Activated T-cell treated with anti-CD3 and anti-CD28 coated beads for 4 hours (primary cell): Measurements from ENCODE around the gene PIP4K2B.

Experiments
- DNase-seq: peaks from one replicate; pipeline ENCODE4 v3.0.0-alpha.2; 2020

PIP4K2B gene

DNA sequence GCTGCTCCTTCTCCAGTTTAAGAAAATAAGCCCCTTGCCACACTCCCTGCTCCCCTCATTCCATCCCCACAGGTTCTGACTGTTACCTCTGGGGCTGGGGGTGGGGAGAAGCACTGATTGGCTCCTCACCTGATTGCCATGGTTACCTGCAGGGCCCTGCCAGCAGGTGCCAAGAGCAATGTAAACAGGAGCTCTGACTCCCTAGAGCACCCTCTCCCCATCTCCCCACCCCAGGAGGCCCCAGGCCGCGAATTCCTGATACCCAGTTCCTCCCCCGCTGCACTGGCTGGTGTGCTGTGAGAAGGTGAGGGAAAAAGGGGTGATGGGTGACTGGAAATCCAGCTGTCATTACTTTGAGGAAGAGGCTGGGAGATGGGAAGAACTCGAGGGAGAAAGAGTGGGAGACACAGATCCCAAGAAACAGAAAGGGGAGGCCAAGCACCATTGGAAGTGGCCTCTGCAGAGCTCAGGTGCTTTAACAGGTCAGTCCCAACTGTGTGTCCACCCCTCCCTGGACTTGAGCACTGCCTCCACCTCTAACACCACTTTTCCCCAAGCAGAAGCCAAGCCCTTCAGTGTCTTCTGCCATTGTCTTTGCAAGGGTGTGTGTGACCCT, 55.7 kb downstream of the PIP4K2B start:
- DNase-seq, result no peak

DNA sequence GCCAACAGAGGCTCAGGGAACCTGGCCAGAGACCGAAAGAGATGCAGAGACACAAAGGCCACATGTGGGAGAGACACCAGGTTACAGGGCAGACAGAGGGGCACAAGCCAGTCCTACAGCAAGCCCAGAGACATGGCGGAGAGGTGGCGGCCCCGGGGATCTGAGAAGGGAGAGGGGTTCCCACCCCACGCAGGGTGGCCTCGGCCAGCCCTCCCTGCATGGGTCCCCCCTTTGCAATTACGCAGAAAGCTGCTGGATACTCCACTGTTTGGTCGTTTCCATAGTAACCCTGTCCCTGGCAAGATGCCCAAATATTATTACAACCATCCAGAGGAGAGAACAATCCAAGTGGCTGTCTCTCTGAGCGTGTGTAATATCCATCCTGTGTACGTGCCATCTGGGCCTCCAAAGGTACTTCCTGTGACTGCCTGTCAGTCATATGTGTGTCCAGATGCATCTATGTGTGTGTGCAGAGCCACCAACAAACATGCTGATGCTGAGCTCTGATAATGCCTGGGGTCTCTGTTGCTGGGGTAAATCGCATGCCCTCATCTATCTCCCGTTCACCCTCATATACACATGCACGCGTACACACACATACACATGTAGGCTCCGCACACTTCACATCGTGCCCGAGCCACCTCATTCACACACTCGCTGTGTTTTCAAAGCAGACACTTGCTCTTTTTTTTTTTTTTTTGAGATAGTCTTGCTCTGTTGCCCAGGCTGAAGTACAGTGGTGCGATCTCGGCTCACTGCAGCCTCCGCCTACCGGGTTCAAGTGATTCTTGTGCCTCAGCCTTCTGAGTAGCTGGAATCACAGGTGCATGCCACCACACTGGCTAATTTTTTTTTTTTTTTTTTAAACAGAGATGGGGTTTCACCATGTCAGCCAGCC, 56.7 kb downstream of the PIP4K2B start:
- no peak for DNase-seq

DNA sequence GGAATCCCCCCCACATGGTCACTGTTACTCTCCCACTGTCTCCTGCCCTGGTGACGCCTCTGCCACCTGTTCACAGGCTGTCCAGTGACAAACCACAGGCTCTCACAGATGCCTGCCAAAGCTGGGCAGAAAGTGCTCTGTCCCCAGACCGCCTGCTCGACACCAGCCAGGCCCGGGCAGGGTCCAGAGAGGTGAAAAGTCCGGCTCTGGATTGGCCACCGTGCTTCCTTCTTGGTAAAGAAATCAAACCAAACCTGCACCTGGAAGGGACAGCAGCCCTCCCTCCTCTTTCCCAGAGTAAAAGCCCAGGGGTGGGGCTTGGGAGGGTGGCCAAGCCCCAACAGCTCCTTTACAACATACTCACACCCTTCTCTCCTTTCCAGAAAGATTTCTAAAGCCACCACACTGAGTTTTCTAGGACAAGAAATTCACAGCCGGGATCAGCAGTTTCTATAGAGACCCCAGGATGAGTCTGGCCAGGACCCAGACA, 57.4 kb downstream of the PIP4K2B start:
- no peak for DNase-seq

DNA sequence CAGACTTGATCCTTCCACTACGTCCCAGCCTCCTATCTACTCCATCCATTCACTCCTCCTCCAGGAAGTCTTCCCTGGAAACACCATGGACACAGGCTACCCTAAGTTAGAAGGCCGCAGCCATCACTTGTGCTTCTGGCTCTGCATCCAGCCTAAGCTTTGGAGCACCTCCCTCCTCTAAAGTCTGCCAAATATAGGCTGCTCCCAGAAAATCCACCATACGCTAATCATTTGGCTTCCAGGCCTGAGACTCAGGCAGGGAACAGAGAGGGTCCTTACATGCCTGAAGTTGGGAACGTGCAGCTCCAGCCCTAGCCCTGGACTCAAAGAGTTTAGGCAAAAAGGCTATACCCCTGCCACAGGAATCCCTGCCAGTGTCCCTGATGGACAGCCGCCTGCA, 57.9 kb downstream of the PIP4K2B start:
- DNase-seq, result no peak

DNA sequence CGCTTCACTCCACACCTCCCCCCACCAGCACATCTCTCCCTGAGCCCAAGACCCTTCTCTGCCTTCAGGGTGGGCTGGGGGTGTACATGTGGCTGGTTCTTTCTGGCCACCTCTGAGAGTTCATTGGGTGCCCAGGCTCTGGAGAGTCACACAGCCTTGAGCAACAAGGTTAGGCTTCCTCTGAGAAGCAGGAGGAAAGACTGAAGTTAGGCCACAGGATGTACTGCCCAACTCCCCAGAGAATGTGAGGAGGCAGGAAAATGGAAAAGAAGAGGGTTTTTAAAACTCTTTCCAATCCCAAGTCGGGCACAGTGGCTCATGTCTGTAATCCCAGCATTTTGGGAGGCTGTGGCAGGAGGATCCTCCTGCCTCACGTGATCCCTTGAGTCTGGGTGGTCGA, 58.5 kb downstream of the PIP4K2B start:
- no peak for DNase-seq

DNA sequence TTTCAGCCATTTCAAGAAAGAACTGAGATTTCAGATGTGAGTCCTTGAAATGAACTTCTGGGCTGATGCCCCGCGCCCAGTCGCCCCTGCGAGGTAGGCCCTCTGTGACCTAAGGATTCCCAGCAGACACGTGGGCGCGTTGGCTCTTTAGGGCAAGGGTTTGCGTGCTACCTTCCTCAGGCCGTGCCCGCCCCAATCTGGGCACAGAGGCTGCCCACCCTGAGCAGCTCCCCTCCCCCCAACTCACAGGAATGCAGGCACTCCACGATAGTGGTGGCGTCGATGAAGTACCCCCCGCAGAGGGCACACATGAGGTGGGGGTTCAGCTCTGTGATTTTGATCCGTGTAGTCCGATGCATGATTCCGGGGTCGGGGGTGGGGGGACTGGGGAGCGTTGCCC, 59.3 kb downstream of the PIP4K2B start:
- no peak for DNase-seq

DNA sequence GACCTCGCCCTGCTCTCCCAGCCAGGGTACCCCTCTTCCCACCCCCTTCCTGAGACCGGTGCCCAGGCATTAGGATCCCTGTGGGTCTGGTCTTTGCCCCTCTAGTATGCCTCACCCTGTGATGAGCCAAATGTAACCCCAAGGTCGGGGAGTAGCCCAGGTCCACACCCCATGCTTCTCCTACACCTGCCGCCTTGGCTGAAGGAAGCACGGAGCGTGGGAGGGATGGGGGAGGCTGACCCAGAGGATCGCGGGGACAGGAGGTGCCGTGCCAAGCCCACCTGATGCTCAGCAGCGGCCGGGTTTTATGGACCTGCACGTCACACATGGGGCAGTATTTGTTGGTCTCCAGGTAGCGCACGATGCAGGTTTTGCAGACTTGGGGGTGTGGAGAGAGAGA, 60.1 kb downstream of the PIP4K2B start:
- DNase-seq, result no peak

DNA sequence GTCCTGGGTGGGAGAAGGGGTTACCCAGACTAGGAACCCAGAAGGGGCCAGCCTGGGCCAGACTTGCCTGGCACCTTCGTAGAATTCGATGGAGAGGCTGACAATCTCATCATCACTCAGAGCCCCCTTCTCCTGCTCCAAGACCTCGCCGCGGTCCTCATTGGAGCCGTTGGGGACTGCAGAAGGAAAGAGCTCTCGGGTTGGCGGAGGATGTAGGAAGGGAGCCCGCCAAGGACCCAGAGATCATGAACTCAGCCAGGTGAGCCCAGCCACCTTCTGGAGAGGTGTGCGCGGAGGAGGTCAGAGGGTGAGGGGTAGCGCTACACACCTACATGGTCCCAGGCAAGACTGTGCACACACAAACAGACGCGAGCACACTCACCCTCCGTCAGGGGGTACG, 60.7 kb downstream of the PIP4K2B start:
- DNase-seq, result no peak

DNA sequence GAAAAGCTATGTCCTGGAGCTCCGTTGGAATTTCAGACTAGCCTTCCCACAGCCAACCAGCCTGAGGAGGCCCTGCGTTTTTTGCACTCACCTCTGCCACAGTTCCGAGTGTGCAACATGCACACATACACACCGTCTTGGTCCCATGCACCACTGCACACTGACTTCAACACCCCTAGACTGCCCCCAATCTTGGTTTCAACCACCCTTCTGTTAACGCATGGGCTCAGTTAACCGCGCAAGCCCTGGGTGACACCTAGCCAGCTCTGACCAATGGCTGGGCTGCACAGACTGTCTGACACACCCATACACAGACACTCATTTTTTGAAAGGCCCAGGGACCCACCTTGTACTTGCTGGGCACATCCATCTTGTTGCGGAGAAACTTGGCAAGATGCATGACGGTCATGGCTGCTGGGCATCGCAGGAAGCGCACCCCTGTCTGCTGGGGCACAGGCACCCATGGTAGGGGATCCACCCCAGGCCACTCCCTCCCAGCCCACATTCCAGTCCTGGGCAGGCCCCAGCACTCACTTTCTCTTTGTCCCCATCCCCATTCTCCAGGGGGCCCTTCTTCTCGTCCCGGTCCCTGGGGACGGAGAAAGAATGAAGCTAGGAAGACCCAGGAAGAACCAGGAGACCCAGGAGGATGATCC, 61.2 kb downstream of the PIP4K2B start:
- no peak for DNase-seq

DNA sequence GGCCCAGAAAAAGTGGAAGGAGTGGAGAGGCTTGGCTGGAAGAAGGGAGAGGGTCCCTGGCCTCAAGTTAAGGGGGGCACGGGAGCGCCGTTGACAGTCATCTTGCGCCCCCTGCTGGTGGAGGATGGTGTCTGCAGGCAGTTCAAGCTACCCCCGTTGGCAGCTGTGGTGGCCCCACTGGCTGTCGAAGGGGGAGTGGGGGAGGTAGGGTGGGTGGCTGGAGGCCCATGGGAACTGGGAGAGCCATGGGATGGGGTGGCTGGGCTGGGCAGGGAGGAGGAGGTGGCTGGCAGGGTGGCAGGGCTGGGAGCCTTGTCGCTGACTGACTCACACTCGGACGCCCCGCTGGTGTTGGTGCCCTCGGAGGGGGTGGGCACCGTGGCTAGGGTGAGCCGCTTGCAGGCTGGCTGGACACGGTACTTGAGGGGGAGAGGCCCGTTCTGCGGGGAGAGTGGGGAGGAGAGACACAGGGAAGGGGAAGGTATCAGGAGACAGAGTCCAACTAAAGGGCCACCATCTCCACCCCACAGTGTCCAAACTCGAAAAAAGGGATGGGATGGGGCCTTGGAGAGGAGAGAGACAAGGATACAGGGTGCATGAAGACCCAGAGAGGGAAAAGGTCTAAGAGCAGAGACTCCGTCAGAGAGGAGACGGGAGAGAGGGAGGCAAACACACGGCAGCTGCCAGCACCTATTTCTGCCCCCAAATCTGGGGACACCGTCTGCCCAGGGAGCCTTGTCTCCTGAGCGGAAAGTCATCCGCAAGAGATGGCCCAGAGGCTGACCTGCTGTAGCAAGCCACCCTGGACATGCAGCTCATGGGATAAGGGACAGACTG, 64.0 kb downstream of the PIP4K2B start:
- DNase-seq, result peak; percentile 71

DNA sequence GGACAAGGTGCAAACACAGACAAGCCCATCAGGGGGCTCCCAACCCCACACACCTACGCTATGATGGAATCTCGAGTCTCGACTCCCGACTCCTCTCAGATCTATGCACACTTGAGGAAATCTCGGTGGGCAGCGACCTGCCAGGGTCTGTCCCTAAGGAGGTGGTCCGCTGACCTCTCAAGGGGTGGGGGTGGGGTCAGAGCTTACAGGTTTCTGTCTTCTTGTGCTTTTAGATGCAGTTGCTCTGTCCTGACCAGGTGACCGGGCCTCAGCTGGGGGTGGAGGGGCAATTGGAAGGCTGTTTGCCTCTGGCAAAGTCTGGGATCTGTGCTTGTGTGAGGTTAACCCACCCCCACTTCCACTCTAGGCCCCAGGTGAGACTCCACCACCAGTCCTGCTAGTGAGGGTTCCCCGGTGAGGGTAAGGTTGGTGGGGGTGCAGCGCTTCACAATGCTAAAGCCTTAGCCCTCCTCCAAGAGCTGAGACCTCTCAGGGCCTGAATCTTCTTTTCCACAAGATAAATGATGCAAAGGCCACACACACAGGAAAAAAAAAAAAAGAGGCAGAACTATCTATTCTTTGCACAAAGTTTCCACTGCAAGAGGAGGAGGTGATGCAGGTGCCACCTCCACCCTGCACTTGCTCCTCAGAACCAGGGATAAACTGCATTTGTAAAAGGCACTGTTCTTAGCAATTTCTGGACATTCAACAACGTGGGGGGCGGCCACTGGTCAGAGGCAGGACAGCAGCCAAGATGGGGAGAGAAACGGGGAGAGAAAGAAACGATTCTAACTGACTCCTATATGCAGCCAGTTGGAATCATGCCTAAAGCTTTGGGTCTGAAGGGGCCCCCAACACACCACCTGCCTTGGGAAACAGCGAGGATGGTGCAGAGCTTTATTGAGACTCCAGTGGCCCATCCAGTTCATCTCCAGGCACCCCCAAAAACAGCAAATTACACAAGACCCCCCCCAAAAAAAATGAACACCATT, 65.1 kb downstream of the PIP4K2B start:
- DNase-seq, result no peak

DNA sequence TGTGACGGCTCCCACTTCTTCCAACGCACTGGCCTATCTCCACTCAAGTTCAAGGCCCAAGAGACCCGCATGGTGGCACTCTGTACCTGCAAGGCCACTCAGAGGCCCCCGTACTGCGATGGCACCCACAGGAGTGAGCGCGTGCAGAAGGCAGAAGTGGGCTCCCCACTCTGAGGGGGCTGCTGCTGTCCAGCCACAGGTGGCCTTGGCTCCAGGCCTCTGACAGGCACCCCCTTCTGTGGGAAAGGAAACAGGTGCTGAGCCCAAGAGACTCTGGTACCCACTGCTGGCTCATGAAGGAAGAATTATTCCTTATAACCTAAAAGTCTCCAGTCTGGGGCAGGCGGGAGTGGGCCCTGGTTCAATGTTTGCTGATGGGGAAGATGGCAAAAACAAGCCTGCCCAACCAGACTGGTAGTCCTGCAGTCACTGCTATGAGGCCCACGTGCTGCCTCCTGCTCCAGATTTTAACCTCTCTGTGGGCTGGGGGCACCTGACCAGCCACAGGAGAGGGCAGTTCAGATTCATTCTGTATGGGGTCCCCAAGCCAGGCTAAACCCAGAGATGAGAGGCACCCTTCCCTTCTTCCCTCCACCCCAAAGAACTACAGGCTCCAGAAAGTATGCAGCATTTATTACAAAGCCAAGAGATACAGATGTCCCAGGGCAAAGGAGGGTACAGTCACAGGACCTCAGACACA, 65.9 kb downstream of the PIP4K2B start:
- DNase-seq, result no peak

DNA sequence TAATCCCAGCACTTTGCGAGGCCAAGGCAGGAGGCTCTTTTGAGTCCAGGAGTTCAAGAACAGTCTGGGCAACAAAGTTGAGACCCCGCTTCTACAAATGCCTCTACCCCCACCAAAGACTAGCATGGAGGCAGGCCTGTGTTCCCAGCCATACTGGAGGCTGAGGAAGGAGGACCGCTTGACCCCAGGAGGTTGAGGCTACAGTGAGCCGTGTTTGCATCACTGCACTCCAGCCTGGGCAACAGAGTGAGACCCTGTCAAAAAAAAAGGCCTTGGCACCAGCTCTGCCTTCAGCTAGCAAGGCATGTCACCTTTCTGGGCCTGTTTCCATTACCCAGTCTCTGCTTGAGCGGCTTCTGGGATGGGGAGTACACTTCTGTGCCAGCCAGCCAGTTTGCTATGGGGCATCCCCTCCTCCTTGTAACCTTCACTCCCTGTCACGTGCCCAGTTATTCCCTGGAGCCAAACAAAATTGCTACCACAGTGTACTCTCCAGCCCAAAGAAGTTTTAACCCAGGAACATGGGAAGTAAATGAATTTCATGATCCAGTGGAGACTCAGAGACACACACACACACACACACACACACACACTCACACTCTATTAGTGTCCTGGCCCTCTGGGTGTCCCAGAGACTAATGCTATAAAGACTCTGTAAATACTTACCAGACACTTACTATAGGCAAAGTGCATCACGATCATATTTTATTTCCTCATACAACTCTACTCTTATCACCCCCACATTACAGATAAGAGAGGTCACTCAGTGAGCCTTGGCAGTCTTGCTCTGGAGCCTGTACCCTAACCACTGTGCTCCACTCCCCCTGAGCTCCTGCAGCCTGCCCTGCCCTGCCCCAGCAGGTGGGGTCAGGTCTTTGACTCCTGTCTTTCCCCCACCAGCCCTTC, 66.7 kb downstream of the PIP4K2B start:
- DNase-seq, result no peak

DNA sequence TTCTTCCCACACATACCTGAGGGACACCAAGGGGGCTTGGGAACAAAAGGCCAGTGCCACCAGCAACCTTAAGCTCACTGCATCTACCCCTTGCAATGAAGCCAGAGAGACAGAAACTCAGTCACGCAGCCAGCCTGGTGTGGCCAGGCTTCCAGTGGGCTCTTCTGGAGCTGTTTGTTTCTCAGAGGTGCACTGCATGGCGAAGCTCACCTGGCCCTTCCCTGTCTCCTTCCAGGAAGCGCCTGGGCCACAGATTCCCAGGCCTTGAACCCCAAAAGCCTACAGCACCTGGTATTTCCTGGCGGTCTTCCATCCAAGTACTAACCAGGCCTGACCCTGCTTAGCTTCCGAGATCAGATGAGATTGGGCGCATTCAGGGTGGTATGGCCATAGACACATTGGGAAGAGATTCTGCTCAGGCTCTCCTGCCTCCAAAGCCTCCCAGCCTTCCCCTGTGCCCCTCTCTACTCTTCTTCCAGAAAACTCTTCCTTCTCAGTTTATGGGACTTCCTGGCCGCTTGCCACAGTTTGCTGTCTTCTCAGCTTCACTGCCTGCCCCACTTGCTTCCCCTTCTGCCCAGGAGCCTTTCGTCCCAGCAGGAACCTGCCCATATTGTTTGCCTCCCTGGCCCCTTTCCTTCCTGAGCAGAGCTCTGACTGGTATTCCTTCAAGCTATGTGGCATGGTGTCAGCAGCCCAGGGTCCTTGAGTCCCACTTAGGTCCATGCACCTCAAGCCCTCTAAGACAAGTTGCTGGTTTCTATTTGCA, 67.6 kb downstream of the PIP4K2B start:
- no peak for DNase-seq

DNA sequence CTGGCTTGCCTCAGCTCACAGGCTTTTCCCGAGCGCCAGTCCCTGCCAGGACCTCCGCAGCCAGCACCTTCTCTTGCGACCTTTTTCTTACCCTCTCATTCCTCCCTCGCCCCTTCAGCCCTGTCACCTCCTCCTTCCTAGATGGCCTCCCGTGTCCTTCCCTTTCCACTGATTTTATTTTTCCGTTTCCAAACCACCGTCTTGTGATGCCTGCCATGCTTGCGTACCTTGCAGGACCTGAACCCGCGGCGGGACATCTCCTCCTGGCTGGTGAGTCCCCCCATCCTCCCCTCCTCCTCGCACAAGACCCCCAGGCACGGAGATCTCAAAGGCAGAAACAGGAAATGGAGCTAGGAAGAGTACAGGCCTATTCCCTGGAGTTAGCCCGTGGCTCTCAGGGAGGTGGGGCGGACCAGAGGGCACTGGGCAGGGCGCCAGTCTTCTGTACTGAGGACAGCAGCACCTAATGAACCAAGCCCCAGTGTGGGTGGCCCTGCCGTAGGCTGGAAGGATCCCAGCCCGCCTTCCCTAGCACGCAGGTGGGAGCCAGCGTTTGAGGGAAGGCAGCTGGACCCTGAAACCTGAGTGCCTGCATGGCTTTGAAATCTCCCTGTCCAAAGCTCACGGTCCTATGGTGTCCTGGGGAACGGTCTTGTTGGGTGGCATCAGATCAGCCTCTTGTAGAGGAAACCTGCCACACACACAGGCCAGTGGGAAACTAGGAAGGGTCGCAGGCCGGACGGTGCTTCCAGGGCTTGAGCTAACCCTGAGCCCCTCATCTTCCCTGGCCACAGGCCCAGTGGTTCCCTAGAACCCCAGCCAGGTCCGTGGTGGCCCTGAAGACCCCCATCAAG, 68.6 kb downstream of the PIP4K2B start:
- DNase-seq, result no peak

DNA sequence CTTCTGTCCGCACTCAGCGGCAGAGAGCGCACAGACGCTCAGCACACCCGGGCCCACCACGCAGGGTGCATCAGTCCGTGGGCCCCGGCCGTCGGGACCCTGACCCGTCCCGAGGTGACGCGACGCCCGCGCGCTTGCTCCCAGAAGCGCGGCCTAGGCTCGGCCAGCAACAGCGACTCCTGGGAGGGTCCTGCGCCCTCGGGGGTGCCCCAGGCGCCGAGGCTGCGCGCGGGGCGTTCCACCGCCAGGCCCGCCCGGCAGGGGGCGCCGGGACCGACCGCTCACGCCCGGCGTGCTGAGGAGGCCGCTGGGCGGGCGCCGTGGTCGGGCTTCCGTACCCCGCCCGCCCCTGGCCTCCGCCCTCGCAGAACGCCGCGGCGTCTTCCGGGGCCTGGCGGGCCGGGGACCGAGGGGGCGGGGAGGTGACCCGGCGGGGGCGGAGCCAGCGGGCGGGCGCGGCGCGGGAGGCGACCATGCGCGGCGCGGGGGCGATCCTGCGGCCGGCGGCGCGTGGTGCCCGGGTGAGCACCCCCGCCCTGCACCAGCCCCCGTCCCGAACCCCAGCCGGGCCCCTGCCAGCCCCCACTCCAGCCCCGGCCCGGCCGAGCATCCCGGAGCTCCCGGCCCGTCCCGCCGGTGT, 69.3 kb downstream of the PIP4K2B start, which contains the start of gene CISD3:
CISD3 (plus strand) TSS at position 456 of the 640 bp plus-strand sequence; CDS start at position 474, 18 bp downstream.
- peak; percentile 77 for DNase-seq

DNA sequence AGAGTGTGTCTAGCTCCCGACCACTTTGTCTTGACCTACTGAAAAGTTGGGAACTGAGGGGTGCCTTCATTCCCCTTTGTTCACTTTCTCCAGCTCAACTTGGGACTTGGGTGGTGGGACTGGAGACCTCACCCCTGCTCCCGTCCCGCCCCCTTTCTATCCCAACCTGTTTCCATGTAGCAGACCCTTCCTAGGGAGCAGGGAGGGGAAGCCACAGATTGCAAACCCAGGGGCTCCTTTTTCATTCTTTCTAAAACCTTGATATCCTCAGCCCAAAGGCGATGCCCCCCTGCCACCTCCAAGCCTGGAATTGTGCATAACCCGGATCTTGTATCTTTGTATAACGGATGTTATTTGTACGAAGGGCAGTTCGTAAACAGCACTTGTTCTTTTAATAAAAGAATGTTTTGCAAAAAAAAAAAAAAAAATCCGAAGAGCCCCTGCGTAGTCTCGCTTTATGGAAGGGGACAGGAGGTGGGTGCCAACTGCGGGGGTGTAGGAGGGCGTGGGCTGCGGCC, 69.9 kb downstream of the PIP4K2B start:
- DNase-seq, result no peak
